ENCODE results near the gene COQ10A. TPM values are rescaled to one million over a fixed set of nuclear protein-coding genes. Genes with fewer than 3 reads are reported as not detected.

The COQ10A gene
- total RNA-seq, 4 donors from 2014 or later = 6.7 to 51.5 (median 27.9) TPM

- Histone ChIP-seq H3K36me3 (peaks cover 0 to 3% (median 0%) of the 10 kb centered on the region in 4 donors), H3K27me3 (no peaks in the 10 kb centered on the region), H3K9me3 (no peaks in the 10 kb centered on the region), H3K4me3 (peak overlapping the region in 3 of 4 donors; percentile 69 to 94 (median 93)), H3K27ac (peak overlapping the region; percentile 95 to 98 (median 97)), H3K4me1 (peaks cover 21 to 60% (median 32%) of the 10 kb centered on the region in 4 donors)
- no peak for TF ChIP-seq CTCF (IDR thresholded peaks at IDR 0.05)
- TF ChIP-seq EP300 (IDR thresholded peaks at IDR 0.05; ENCODE audit: low read depth) = no peak
- 13 to 58% methylated on average over 1 to 5 of the region's 5 CpGs for WGBS, 2 donors (ENCODE audit: low coverage in 1 of 2)
- intact Hi-C loops (cut with DNase I; ENCODE audit: low total_unique reads) = no loop called here
- in situ Hi-C loops (cut with MboI; ENCODE audit: low pct_ligation_motif_present in 1 of 4, low pct_unique_long_range_greater_than_20kb in 1 of 4, low sequenced_read_pairs in 3 of 4) = no loop called here
- no peak for DNase-seq
Measured at GRCh38 chr12:56298828-56299227, 32.1 kb downstream of the COQ10A start.

DNA sequence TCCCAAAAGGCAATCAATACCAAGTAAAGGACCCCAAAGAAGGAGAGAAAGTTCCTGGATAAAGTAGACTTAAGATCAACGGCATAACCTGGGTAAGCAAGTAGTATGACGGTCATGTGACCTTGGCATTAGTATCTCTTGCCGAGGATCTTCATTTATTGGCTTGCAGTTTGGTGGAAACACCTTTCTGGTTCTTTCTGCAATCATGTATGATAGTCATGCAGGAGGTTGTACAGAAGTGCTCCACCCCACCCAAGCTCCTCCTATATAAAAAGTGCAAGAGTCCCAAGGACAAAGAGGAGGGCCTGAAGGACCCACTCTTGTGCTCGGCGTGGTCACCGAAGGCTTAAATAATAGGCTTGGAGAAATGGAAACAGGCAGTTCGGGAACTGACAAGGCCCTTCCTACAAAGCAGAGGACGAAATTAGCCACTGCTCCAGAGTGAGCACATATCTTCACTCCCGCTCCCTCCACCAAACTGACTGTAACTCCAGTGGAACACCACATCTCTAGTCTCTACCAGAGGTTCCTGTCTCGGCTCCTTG lies 32.6 kb downstream of the COQ10A start:
- H3K9me3 ChIP-seq = no peaks in the 10 kb centered on the region
- H3K4me3 ChIP-seq = peak overlapping the region; percentile 68 to 94 (median 81)
- intact Hi-C loops (cut with DNase I; ENCODE audit: low total_unique reads) (no loop called here), in situ Hi-C loops (cut with MboI; ENCODE audit: low pct_ligation_motif_present in 1 of 4, low pct_unique_long_range_greater_than_20kb in 1 of 4, low sequenced_read_pairs in 3 of 4) (no loop called here)
- peak overlapping the region; percentile 95 to 98 (median 97) for H3K27ac ChIP-seq
- H3K4me1 ChIP-seq = peaks cover 21 to 59% (median 32%) of the 10 kb centered on the region in 4 donors
- 2 to 4% methylated on average over 5 to 10 of the region's 10 CpGs for WGBS, 2 donors (ENCODE audit: low coverage in 1 of 2)
- no peak for TF ChIP-seq POLR2AphosphoS5 (IDR thresholded peaks at IDR 0.05)
- no peak for TF ChIP-seq POLR2A (IDR thresholded peaks at IDR 0.05)
- TF ChIP-seq CTCF (IDR thresholded peaks at IDR 0.05) = no peak
- TF ChIP-seq EP300 (IDR thresholded peaks at IDR 0.05; ENCODE audit: low read depth) = no peak
- no peaks in the 10 kb centered on the region for H3K27me3 ChIP-seq
- peaks cover 0 to 5% (median 0%) of the 10 kb centered on the region in 4 donors for H3K36me3 ChIP-seq
- peak; percentile 51 for DNase-seq

DNA sequence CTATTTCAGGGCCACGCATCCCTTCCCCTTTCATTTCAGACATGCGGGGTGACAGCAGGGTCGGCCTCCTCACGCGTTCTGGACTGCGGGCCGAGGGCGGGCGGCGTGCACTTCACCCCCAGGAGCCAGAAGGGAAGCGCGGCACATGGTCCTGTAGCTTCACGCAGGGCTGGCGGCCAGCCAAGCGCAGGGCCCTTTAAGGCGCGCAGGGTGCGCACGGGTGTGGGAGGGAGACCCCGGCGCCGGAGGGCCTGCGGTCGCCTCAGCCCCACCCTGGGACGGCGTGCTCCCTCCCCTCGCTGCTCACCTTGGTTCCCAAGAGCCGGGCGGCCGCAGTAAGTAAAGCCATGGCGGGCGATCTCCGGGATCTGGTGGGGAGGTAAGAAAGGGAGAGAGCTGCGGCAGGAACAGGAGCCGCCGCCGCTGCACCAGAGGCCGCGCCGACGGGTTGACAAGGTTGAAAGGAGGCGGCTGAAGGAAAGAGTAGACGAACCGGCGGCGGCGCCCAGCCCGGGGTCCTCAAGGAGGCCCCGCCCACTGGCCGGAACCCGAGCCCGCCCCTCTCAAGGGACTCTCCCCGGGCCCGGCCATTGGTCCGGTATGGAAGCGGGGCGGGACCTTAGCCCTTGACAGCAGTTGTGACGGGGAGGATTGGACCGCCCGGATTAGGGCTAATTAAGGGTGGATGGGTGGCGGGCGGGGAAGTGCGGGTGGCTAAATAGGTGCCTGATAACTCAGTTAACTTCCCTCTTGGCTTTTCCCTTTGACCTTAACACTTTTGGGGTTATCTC lies 33.3 kb downstream of the COQ10A start, which contains the start of gene CS:
Gene CS, minus strand, starts transcription at position 478 of the 791 bp plus-strand sequence. Its CDS starts 129 bp downstream, at position 349.
- Histone ChIP-seq H3K9me3 (no peaks in the 10 kb centered on the region), H3K4me1 (peaks cover 21 to 59% (median 32%) of the 10 kb centered on the region in 4 donors), H3K27me3 (no peaks in the 10 kb centered on the region), H3K36me3 (peaks cover 0 to 6% (median 0%) of the 10 kb centered on the region in 4 donors), H3K4me3 (peak within 1 kb of the TSS; percentile 68 to 94 (median 81)), H3K27ac (peak within 1 kb of the TSS; percentile 95 to 98 (median 97))
- intact Hi-C loops (cut with DNase I; ENCODE audit: low total_unique reads) = no loop called here
- DNase-seq = peak; percentile 99
- TF ChIP-seq EP300 (IDR thresholded peaks at IDR 0.05; ENCODE audit: low read depth) (peak; percentile 32), POLR2A (IDR thresholded peaks at IDR 0.05) (peak; percentile 93), POLR2AphosphoS5 (IDR thresholded peaks at IDR 0.05) (peak; percentile 74 to 88 (median 85)), CTCF (IDR thresholded peaks at IDR 0.05) (no peak)
- in situ Hi-C loops (cut with MboI; ENCODE audit: low pct_ligation_motif_present in 1 of 4, low pct_unique_long_range_greater_than_20kb in 1 of 4, low sequenced_read_pairs in 3 of 4) = no loop called here
- 2% methylated on average over 59 of the region's 63 CpGs; no CpG with 5 or more reads in 1 of the 2 donors for WGBS, 2 donors (ENCODE audit: low coverage in 1 of 2)
